GM19455 (cell line): ENCODE measurements around the gene SLC39A5.

Experiments used
- ATAC-seq: cut with Tn5 transposase; IDR thresholded peaks from one replicate; pipeline ENCODE4 v1.9.1; 2021; ENCODE audit not compliant: unreplicated experiment

Gene SLC39A5

GRCh38 chr12:56213878-56214277 lies 16.0 kb upstream of the SLC39A5 start:
- no peak for ATAC-seq

GRCh38 chr12:56216461-56216860 lies 13.4 kb upstream of the SLC39A5 start:
- ATAC-seq = no peak

- ATAC-seq = no peak
Observed at GRCh38 chr12:56219840-56220239, 10.0 kb upstream of the SLC39A5 start.

- ATAC-seq = no peak
Observed at GRCh38 chr12:56220611-56221231, 9.1 kb upstream of the SLC39A5 start.

- peak; percentile 23 for ATAC-seq
Observed at GRCh38 chr12:56221232-56221756, 8.6 kb upstream of the SLC39A5 start.

- ATAC-seq = peak; percentile 78
Observed at GRCh38 chr12:56221757-56222530, 7.9 kb upstream of the SLC39A5 start, which contains the start of gene RNF41. Gene RNF41 (minus strand): TSS chr12:56221922. CDS start chr12:56214047, 7,875 bp downstream.

GRCh38 chr12:56222531-56222895 lies 7.3 kb upstream of the SLC39A5 start:
- ATAC-seq = no peak

- ATAC-seq = peak; percentile 7
Observed at GRCh38 chr12:56223571-56224101, 6.2 kb upstream of the SLC39A5 start.

- ATAC-seq = peak; percentile 70
Observed at GRCh38 chr12:56224102-56224701, 5.6 kb upstream of the SLC39A5 start, which contains the start of gene NABP2. Gene NABP2 (plus strand): TSS chr12:56224342. CDS start chr12:56224857, 515 bp downstream.

GRCh38 chr12:56224954-56225353 lies 4.9 kb upstream of the SLC39A5 start:
- ATAC-seq = no peak

GRCh38 chr12:56229082-56229481 lies 769 bp upstream of the SLC39A5 start:
- no peak for ATAC-seq

- ATAC-seq = no peak
Observed at GRCh38 chr12:56230432-56231183, 757 bp downstream of the SLC39A5 start.

- ATAC-seq = no peak
Observed at GRCh38 chr12:56231184-56231582, 1.3 kb downstream of the SLC39A5 start.

GRCh38 chr12:56234746-56235436 lies 5.0 kb downstream of the SLC39A5 start:
- ATAC-seq = no peak

GRCh38 chr12:56236091-56236490 lies 6.2 kb downstream of the SLC39A5 start:
- no peak for ATAC-seq

GRCh38 chr12:56236985-56237384 lies 7.1 kb downstream of the SLC39A5 start:
- no peak for ATAC-seq

- no peak for ATAC-seq
Observed at GRCh38 chr12:56237552-56237951, 7.7 kb downstream of the SLC39A5 start.

- no peak for ATAC-seq
Observed at GRCh38 chr12:56241424-56242303, 11.8 kb downstream of the SLC39A5 start.

GRCh38 chr12:56242986-56243385 lies 13.1 kb downstream of the SLC39A5 start:
- no peak for ATAC-seq
